Type B pancreatic cell (in vitro differentiated cells): Measurements from ENCODE around the gene LCTL. TPM values are rescaled to one million over a fixed set of nuclear protein-coding genes. Genes with fewer than 3 reads are reported as not detected.

Source experiments
- DNase-seq: peaks from one replicate; pipeline ENCODE4 v3.0.0; 2021; ENCODE audit warnings: mixed read lengths; ENCODE audit not compliant: unreplicated experiment; ENCODE audit errors: extremely low spot score
- H3K27ac Mint-ChIP-seq: 2 replicates; pipeline ENCODE4 v1.8.0; 2021; ENCODE audit warnings: mild to moderate bottlenecking, mixed read lengths
- H3K27me3 Mint-ChIP-seq: 2 replicates; pipeline ENCODE4 v1.8.0; 2021; ENCODE audit warnings: mixed read lengths
- H3K36me3 Mint-ChIP-seq: 2 replicates; pipeline ENCODE4 v1.8.0; 2021; ENCODE audit warnings: mixed read lengths
- H3K4me1 Mint-ChIP-seq: one replicate; pipeline ENCODE4 v1.8.0; 2021; ENCODE audit warnings: mixed read lengths; ENCODE audit not compliant: unreplicated experiment
- H3K4me3 Mint-ChIP-seq: 2 replicates; pipeline ENCODE4 v1.8.0; 2021; ENCODE audit warnings: mild to moderate bottlenecking, mixed read lengths
- H3K9me3 Mint-ChIP-seq: 2 replicates; pipeline ENCODE4 v1.8.0; 2021; ENCODE audit warnings: mixed read lengths
- total RNA-seq: library from RNA; stranded (reverse); gene quantifications from 2 replicates; pipeline ENCODE4 v1.2.1, GENCODE V29; 2021; ENCODE audit warnings: low replicate concordance
- TF ChIP-seq, protein P1 (sequence below): fragments of 200-600 bp; sonication (generic); conservative IDR thresholded peaks from 2 replicates; pipeline ENCODE4 v1.5.0; 2021; ENCODE audit warnings: antibody characterized with exemption, mild to moderate bottlenecking

Gene LCTL
- total RNA-seq, 1 donor from 2014 or later = 1.4 TPM

DNA sequence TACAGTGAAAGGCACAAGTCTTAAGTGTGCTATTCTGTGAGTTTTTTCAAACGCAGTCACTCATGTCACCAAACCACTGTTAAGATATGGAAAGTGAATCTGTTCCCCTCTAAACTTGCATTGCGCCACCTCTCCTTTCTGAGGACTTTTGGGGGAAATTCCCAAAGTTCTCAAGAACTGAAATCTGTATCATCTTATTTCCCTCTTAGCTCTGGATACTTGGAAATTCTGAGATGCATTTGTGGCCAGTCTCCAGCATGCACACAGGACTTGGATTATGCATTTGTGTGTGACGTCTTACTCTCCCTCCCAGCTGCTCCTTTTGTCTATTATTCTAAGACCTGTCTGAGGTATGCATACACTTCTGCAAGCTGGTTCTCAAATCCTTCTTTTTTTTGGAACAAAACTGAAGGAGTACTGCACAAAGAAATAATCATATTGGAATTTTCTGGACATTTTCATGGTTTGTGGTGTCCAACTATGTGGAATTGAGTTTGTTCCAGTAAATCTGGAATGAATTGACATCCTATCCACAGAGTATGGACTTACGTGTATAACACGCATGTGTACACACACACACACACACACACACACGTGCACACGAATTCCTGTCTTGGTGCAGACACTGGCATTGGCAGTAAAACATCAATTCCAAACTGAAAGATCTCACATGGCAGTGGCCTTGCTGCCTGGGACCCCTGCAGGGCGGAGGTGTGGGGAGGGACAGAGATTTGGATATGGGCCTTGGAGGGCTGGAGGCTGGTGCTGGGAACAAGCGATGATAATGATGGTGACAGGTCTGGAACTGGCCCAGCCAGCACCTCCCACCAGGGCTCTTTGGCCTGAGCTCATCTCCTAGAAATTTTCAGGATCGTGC lies 8.2 kb upstream of the LCTL start:
- TF ChIP-seq, protein P1, sequence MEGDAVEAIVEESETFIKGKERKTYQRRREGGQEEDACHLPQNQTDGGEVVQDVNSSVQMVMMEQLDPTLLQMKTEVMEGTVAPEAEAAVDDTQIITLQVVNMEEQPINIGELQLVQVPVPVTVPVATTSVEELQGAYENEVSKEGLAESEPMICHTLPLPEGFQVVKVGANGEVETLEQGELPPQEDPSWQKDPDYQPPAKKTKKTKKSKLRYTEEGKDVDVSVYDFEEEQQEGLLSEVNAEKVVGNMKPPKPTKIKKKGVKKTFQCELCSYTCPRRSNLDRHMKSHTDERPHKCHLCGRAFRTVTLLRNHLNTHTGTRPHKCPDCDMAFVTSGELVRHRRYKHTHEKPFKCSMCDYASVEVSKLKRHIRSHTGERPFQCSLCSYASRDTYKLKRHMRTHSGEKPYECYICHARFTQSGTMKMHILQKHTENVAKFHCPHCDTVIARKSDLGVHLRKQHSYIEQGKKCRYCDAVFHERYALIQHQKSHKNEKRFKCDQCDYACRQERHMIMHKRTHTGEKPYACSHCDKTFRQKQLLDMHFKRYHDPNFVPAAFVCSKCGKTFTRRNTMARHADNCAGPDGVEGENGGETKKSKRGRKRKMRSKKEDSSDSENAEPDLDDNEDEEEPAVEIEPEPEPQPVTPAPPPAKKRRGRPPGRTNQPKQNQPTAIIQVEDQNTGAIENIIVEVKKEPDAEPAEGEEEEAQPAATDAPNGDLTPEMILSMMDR = no peak
- Mint-ChIP-seq H3K27ac (no peak overlapping the region), H3K9me3 (no peaks in the 10 kb centered on the region), H3K4me1 (no peaks in the 10 kb centered on the region), H3K36me3 (no peaks in the 10 kb centered on the region), H3K4me3 (no peak overlapping the region), H3K27me3 (no peaks in the 10 kb centered on the region)
- DNase-seq = no peak

DNA sequence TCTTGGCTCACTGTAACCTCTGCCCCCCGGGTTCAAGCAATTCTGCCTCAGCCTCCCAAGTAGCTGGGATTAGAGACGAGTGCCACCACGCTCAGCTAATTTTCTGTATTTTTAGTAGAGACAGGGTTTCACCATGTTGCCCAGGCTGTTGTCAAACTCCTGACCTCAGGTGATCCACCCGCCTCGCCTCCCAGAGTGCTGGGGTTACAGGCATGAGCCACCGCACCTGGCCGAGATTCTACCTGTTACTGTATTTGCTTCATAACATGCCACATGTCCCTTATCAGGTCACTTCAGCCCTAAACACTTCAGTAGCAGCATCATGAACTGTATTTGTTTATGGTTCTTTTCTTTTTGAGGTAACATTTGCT lies 7.5 kb upstream of the LCTL start:
- Mint-ChIP-seq H3K27ac (no peak overlapping the region), H3K36me3 (no peaks in the 10 kb centered on the region), H3K4me3 (no peak overlapping the region), H3K4me1 (no peaks in the 10 kb centered on the region), H3K27me3 (no peaks in the 10 kb centered on the region), H3K9me3 (no peaks in the 10 kb centered on the region)
- TF ChIP-seq, protein P1 = no peak
- DNase-seq = no peak

DNA sequence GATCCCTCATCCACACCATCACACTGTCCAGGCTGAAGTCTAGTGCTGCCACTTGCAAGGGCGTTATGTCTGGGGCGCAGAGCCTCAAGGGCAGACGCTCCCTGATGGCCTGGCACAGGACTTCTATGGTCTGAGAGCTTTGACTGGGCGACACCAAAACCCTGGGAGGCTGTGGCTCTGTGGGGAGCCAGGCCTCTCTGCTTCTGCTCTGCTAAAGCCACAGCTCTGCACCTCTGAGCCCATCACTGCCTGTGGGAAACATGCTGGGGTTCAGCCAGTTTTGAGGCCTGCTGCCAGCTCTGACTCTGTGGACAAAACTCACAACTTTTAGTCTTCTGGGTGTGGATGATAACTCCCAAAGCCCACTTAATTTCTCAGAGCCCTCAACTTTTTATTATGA lies 6.3 kb upstream of the LCTL start:
- no peak for DNase-seq
- TF ChIP-seq, protein P1 = no peak
- no peak overlapping the region for H3K4me3 Mint-ChIP-seq
- H3K36me3 Mint-ChIP-seq = no peaks in the 10 kb centered on the region
- no peak overlapping the region for H3K27ac Mint-ChIP-seq
- peaks cover 2% of the 10 kb centered on the region for H3K4me1 Mint-ChIP-seq
- H3K27me3 Mint-ChIP-seq = no peaks in the 10 kb centered on the region
- H3K9me3 Mint-ChIP-seq = no peaks in the 10 kb centered on the region

DNA sequence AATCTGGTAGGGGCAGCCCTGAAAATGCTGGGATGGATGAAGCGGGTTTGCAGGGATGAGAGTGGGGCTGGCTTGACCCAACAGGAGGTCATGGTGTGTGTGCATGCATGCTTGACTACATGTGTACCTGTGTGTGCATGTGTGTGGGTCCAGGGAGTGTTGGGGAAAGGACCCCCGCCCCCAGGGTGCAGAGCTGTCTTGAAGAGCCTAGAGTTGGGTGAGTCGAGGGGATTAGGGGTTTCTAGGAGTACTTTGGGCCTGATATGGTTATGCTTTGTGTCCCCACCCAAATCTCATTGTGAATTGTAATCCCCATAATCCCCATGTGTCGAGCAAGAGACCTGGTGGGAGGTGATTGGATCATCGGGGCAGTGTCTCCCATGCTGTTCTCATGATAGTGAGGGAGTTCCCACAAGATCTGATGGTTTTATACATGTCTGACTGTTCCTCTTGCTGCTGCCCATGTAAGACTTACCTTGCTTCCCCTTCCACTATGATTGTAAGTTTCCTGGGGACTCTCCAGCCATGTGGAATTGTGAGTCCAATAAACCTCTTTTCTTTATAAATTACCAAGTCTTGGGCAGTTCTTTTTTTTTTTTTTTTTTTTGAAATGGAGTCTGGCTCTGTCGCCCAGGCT lies 5.2 kb upstream of the LCTL start:
- DNase-seq = no peak
- TF ChIP-seq, protein P1 = no peak
- H3K4me1 Mint-ChIP-seq = peaks cover 11% of the 10 kb centered on the region
- no peaks in the 10 kb centered on the region for H3K27me3 Mint-ChIP-seq
- no peak overlapping the region for H3K4me3 Mint-ChIP-seq
- no peaks in the 10 kb centered on the region for H3K9me3 Mint-ChIP-seq
- no peaks in the 10 kb centered on the region for H3K36me3 Mint-ChIP-seq
- H3K27ac Mint-ChIP-seq = no peak overlapping the region

DNA sequence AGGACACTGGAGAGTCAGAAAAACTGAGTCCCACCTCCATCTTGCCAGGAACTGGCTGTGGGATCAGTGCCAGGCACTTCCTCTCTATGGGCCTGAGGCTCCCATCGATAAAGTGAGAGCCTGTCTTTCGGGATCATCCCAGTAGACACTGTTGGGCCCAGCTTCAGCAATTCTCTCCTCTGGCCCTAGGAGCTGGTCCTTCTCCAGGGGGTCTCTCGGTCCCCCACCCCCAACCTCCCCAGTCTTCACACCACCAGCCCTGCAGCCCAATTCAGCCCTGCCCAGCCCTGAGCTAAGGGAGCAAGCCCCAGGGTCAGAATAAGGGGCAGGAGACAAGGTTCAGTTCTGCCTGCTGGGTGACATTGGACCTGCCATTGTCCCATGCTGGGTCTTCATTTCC lies 4.5 kb upstream of the LCTL start:
- H3K4me1 Mint-ChIP-seq = peaks cover 11% of the 10 kb centered on the region
- no peak overlapping the region for H3K4me3 Mint-ChIP-seq
- H3K27me3 Mint-ChIP-seq = no peaks in the 10 kb centered on the region
- no peak overlapping the region for H3K27ac Mint-ChIP-seq
- no peaks in the 10 kb centered on the region for H3K9me3 Mint-ChIP-seq
- DNase-seq = no peak
- TF ChIP-seq, protein P1 = no peak
- no peaks in the 10 kb centered on the region for H3K36me3 Mint-ChIP-seq
